Measurements from ENCODE around the gene C20orf144.

C20orf144 gene

DNA sequence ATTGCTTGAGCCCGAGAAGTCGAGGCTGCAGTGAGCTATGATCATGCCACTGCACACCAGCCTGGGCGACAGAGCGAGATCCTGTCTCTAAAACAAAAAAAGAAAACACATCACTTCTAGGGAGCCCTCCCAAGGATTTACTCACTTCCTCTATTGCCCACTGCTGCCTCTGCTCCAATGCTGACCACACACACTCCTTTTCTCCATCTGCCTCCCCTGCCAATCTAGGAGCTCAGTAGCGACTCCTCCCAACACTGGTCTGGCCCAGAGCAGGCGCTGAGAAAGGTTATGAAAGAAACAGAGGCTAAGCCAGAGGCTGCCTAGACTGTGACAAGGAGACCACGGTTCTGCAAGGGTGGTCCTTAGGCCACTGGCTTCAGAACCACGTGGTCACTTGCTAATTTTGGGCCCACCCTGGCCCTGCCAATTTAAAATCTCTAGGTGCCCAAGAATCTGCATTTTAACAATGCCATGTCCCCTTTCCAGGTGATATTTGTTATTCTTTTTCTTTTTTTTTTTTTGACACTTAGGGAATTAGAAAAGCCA is 25.3 kb downstream of the C20orf144 start:
- no peak for DNase-seq (ENCODE audit: extremely low read depth, insufficient read length)
- TF ChIP-seq, protein P1, sequence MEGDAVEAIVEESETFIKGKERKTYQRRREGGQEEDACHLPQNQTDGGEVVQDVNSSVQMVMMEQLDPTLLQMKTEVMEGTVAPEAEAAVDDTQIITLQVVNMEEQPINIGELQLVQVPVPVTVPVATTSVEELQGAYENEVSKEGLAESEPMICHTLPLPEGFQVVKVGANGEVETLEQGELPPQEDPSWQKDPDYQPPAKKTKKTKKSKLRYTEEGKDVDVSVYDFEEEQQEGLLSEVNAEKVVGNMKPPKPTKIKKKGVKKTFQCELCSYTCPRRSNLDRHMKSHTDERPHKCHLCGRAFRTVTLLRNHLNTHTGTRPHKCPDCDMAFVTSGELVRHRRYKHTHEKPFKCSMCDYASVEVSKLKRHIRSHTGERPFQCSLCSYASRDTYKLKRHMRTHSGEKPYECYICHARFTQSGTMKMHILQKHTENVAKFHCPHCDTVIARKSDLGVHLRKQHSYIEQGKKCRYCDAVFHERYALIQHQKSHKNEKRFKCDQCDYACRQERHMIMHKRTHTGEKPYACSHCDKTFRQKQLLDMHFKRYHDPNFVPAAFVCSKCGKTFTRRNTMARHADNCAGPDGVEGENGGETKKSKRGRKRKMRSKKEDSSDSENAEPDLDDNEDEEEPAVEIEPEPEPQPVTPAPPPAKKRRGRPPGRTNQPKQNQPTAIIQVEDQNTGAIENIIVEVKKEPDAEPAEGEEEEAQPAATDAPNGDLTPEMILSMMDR (IDR thresholded peaks at IDR 0.05; ENCODE audit: insufficient read depth, low read length, poor library complexity, severe bottlenecking) = no peak
- Histone ChIP-seq H3K4me3 (replicated peaks; ENCODE audit: low read depth, low read length) (no peak overlapping the region), H3K36me3 (ENCODE audit: control insufficient read depth, insufficient read depth, low read length) (no peaks in the 10 kb centered on the region), H3K27me3 (replicated peaks; ENCODE audit: control insufficient read depth, insufficient read depth, low read length) (no peaks in the 10 kb centered on the region)

DNA sequence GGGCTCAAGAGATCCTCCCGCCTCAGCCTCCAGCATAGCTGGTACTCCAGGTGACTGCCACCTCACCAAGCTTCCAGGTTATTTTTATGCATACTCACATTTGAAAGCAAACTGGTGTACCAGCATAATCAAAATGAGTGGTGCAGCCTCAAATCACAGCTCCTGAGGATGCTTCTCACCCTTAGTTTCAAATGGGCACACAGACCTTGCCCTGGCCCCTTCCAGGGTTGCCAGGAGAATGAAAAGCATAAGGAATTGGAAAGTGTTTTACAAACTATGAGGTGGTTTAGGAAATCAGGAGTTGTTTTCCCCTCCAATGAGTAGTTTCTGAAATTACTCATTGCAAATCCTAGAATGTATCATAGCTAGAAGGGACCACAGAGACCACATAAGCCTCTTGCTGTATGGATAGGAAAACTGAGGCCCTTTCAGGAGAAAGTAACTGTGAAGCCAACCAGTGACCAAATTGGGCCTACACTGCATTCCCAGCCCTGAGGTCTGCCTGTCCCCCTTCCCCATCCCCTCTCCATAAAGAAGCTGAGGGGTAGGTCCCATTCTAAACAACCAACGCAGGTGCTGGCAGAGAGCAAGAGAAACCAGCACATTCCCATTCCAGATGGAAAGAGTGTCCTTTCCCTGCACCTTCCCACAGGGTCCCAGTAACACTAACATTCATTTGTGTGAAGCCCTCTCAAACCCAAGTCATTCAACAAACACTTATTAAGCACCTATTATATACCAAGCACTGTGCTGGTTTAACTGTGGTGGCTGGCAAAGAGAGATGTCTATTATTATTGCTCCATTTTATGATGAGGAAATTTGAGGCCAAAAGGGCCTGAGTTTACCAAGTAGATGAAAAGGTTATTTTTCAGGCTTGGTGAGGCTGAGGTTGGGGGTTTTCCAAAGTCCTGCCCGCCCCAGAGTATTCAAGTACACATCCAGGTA is 26.1 kb downstream of the C20orf144 start:
- TF ChIP-seq, protein P1 (IDR thresholded peaks at IDR 0.05; ENCODE audit: insufficient read depth, low read length, poor library complexity, severe bottlenecking) = no peak
- no peaks in the 10 kb centered on the region for H3K36me3 ChIP-seq (ENCODE audit: control insufficient read depth, insufficient read depth, low read length)
- DNase-seq (ENCODE audit: extremely low read depth, insufficient read length) = no peak
- no peaks in the 10 kb centered on the region for H3K27me3 ChIP-seq (replicated peaks; ENCODE audit: control insufficient read depth, insufficient read depth, low read length)
- H3K4me3 ChIP-seq (replicated peaks; ENCODE audit: low read depth, low read length) = no peak overlapping the region

DNA sequence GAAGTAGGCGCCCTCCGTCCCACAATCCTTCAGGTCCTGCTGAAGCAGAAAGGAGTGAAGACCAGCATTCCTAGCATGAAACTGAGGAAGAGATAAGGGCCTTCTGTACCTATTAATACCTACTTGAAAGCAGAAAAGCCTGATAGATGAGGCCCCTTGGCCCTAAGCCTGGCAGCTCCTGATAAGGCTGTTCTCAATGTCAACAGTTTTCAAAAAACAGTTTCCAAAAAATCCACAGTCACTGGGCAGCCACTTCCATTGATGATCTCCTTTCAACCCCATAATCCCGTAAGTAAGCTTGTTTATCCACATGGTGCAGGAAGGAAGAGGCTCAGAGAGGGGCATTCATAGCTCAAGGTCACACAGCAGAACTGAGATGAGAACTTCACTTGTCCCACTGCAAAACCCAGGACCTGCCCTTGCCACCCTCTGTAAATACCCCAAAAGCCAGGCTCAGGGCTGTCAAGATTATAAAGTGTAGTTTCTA is 26.9 kb downstream of the C20orf144 start:
- Histone ChIP-seq H3K27me3 (replicated peaks; ENCODE audit: control insufficient read depth, insufficient read depth, low read length) (no peaks in the 10 kb centered on the region), H3K4me3 (replicated peaks; ENCODE audit: low read depth, low read length) (no peak overlapping the region), H3K36me3 (ENCODE audit: control insufficient read depth, insufficient read depth, low read length) (no peaks in the 10 kb centered on the region)
- no peak for DNase-seq (ENCODE audit: extremely low read depth, insufficient read length)
- TF ChIP-seq, protein P1 (IDR thresholded peaks at IDR 0.05; ENCODE audit: insufficient read depth, low read length, poor library complexity, severe bottlenecking) = no peak

DNA sequence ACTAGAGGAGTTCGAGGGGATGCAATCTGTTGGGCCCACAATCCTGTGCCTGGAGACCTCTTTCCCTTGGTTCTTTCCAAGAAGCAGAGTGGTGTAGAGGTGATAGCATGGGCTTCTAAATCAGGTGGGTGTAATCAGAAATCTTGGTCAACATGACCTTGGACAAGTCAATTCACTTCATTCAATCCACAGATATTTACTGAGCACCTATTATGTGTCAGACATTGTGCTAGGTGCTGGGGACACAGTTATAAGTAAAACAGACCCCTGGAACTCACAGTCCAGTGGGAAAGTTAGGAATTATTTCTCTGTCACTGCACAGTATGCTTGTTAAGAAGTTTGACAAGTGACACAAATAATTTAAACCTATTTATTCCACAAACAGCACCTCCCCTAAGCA is 27.4 kb downstream of the C20orf144 start:
- Histone ChIP-seq H3K27me3 (replicated peaks; ENCODE audit: control insufficient read depth, insufficient read depth, low read length) (no peaks in the 10 kb centered on the region), H3K4me3 (replicated peaks; ENCODE audit: low read depth, low read length) (no peak overlapping the region), H3K36me3 (ENCODE audit: control insufficient read depth, insufficient read depth, low read length) (no peaks in the 10 kb centered on the region)
- TF ChIP-seq, protein P1 (IDR thresholded peaks at IDR 0.05; ENCODE audit: insufficient read depth, low read length, poor library complexity, severe bottlenecking) = no peak
- no peak for DNase-seq (ENCODE audit: extremely low read depth, insufficient read length)

DNA sequence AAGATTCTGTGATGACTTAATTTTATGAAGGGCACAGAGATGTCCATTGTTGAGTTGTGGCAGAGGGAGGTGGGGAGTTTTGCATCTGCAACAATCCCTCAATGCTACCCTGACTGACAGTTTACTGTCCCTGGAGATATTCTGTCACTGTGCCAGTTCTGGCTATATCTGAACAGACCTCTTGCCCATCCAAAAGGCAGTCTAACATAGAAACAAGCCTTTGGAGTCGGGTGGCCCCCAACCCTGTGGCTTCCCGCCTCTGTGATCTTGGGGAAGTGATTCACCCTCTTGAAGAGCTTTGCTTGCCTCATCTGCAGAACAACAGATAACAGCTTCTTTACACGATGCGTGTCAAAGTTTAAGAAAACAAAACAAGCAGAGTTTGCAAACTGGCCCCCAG is 27.8 kb downstream of the C20orf144 start:
- Histone ChIP-seq H3K36me3 (ENCODE audit: control insufficient read depth, insufficient read depth, low read length) (no peaks in the 10 kb centered on the region), H3K27me3 (replicated peaks; ENCODE audit: control insufficient read depth, insufficient read depth, low read length) (no peaks in the 10 kb centered on the region), H3K4me3 (replicated peaks; ENCODE audit: low read depth, low read length) (no peak overlapping the region)
- DNase-seq (ENCODE audit: extremely low read depth, insufficient read length) = no peak
- TF ChIP-seq, protein P1 (IDR thresholded peaks at IDR 0.05; ENCODE audit: insufficient read depth, low read length, poor library complexity, severe bottlenecking) = no peak

All from GM06990 (cell line).